Activated CD4-positive, CD25-positive, alpha-beta regulatory T cell treated with anti-CD3 and anti-CD28 coated beads, Interleukin-2, amount 50 U/mL, for 16 hours (primary cell): ENCODE data around the gene XPNPEP2.

Experiments
- DNase-seq: peaks from one replicate; pipeline ENCODE4 v3.0.0-alpha.2; 2020; ENCODE audit warnings: low read depth, low spot score

Gene XPNPEP2

GRCh38 chrX:129798456-129798855 lies 59.7 kb downstream of the XPNPEP2 start:
- no peak for DNase-seq

GRCh38 chrX:129798888-129799287 lies 60.1 kb downstream of the XPNPEP2 start:
- no peak for DNase-seq

GRCh38 chrX:129800186-129800585 lies 61.4 kb downstream of the XPNPEP2 start:
- no peak for DNase-seq

GRCh38 chrX:129802863-129803262 lies 64.1 kb downstream of the XPNPEP2 start:
- no peak for DNase-seq

- no peak for DNase-seq
Measured at GRCh38 chrX:129804806-129805205, 66.0 kb downstream of the XPNPEP2 start.

- DNase-seq, result no peak
Measured at GRCh38 chrX:129808158-129808828, 69.5 kb downstream of the XPNPEP2 start.

GRCh38 chrX:129808829-129809796 lies 70.3 kb downstream of the XPNPEP2 start:
- DNase-seq, result no peak

GRCh38 chrX:129813662-129814368 lies 75.0 kb downstream of the XPNPEP2 start:
- no peak for DNase-seq

- DNase-seq, result no peak
Measured at GRCh38 chrX:129818123-129818522, 79.3 kb downstream of the XPNPEP2 start.
